Tibial nerve (tissue), 4 donors: ENCODE data around the gene CEL. TPM values are rescaled to one million over a fixed set of nuclear protein-coding genes. Genes with fewer than 3 reads are reported as not detected.

Experiments
- DNase-seq, 2 donors: peaks; one replicate each; pipeline ENCODE4 v3.0.0-alpha.2; 2019; ENCODE audit warnings: low spot score in 2 of 2
- H3K27ac ChIP-seq, 4 donors: fragments of 200-600 bp; sonication (generic) in 3 of 4; one replicate each; pipeline ENCODE4 v1.5.1; 2017 to 2019; ENCODE audit warnings: mild to moderate bottlenecking in 1 of 4
- H3K27me3 ChIP-seq, 2 donors: fragments of 200-600 bp; sonication (generic) in 1 of 2; one replicate each; pipeline versions ENCODE4 v1.5.1 to v1.6.0; 2017 to 2019
- H3K36me3 ChIP-seq, 3 donors: fragments of 200-600 bp; sonication (generic); one replicate each; pipeline ENCODE4 v1.5.1; 2018 to 2019
- H3K4me1 ChIP-seq, 4 donors: fragments of 200-600 bp; sonication (generic) in 3 of 4; one replicate each; pipeline ENCODE4 v1.5.1; 2017 to 2019
- H3K4me3 ChIP-seq, 4 donors: fragments of 200-600 bp; sonication (generic) in 3 of 4; one replicate each; pipeline ENCODE4 v1.5.1; 2017 to 2019; ENCODE audit warnings: mild to moderate bottlenecking in 1 of 4, moderate library complexity in 1 of 4
- H3K9me3 ChIP-seq, 4 donors: fragments of 200-600 bp; sonication (generic) in 3 of 4; one replicate each; pipeline ENCODE4 v1.5.1; 2017 to 2019
- EP300 ChIP-seq, 2 donors: sonication (generic); formaldehyde crosslinking; IDR thresholded peaks; one replicate each; pipeline ENCODE4 v1.6.1; 2017; ENCODE audit warnings: antibody characterized with exemption in 2 of 2, mild to moderate bottlenecking in 1 of 2
- POLR2A ChIP-seq, 2 donors: fragments of 450-650 bp; IDR thresholded peaks; one replicate each; pipeline ENCODE4 v1.6.1; 2017; ENCODE audit warnings: antibody characterized with exemption in 2 of 2, mild to moderate bottlenecking in 2 of 2, moderate library complexity in 2 of 2
- WGBS, 2 donors: methylation state at CpG; one replicate each; pipeline ENCODE4 v1.1.5; 2018; 5-methylcytosine and 5-hydroxymethylcytosine counted together
- total RNA-seq, 4 donors: library from RNA; depleted of rRNA; stranded (reverse); fragments of >200 nt; gene quantifications; one replicate each; pipeline ENCODE4 v1.1.0, GENCODE V29; 2016
- TF ChIP-seq, protein P1 (sequence below), 5 experiments: fragments of 200-600 bp in 3 of 5; fragments of 450-650 bp in 2 of 5; sonication (generic) in 3 of 5; IDR thresholded peaks; one replicate each; pipeline ENCODE4 v1.5.1; 2016 to 2019; ENCODE audit warnings: antibody characterized with exemption in 5 of 5, mild to moderate bottlenecking in 3 of 5, moderate library complexity in 2 of 5

The CEL gene
- total RNA-seq, 4 donors from 2014 or later = 1.7 to 10.5 (median 2.6) TPM

DNA sequence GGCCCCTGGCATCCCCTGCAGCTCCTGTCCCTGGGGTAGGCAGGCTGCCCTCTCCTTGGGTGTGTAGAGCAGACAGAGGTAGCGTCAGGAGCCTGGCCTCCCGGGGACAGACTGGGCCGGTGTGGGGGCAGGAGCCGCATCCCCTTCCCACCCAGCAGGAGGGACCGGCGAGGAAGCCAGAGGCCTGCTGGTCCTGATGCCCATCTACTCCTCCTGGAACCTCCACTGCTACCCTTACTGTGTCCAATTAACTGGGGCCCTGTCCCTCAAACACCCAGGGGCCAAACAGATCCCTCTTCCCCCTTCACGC, 43.6 kb downstream of the CEL start:
- Histone ChIP-seq H3K9me3 (no peaks in the 10 kb centered on the region), H3K4me1 (peaks cover 0 to 7% (median 3%) of the 10 kb centered on the region in 4 donors), H3K4me3 (no peak overlapping the region), H3K27me3 (no peaks in the 10 kb centered on the region), H3K36me3 (peaks cover 7 to 99% (median 67%) of the 10 kb centered on the region in 3 donors), H3K27ac (no peak overlapping the region)
- no peak for DNase-seq
- 88 to 90% methylated on average over 5 to 7 of the region's 7 CpGs for WGBS, 2 donors
- no peak for TF ChIP-seq EP300 (IDR thresholded peaks at IDR 0.05)
- TF ChIP-seq POLR2A (IDR thresholded peaks at IDR 0.05) = no peak
- TF ChIP-seq, protein P1, sequence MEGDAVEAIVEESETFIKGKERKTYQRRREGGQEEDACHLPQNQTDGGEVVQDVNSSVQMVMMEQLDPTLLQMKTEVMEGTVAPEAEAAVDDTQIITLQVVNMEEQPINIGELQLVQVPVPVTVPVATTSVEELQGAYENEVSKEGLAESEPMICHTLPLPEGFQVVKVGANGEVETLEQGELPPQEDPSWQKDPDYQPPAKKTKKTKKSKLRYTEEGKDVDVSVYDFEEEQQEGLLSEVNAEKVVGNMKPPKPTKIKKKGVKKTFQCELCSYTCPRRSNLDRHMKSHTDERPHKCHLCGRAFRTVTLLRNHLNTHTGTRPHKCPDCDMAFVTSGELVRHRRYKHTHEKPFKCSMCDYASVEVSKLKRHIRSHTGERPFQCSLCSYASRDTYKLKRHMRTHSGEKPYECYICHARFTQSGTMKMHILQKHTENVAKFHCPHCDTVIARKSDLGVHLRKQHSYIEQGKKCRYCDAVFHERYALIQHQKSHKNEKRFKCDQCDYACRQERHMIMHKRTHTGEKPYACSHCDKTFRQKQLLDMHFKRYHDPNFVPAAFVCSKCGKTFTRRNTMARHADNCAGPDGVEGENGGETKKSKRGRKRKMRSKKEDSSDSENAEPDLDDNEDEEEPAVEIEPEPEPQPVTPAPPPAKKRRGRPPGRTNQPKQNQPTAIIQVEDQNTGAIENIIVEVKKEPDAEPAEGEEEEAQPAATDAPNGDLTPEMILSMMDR (IDR thresholded peaks at IDR 0.05) = no peak

DNA sequence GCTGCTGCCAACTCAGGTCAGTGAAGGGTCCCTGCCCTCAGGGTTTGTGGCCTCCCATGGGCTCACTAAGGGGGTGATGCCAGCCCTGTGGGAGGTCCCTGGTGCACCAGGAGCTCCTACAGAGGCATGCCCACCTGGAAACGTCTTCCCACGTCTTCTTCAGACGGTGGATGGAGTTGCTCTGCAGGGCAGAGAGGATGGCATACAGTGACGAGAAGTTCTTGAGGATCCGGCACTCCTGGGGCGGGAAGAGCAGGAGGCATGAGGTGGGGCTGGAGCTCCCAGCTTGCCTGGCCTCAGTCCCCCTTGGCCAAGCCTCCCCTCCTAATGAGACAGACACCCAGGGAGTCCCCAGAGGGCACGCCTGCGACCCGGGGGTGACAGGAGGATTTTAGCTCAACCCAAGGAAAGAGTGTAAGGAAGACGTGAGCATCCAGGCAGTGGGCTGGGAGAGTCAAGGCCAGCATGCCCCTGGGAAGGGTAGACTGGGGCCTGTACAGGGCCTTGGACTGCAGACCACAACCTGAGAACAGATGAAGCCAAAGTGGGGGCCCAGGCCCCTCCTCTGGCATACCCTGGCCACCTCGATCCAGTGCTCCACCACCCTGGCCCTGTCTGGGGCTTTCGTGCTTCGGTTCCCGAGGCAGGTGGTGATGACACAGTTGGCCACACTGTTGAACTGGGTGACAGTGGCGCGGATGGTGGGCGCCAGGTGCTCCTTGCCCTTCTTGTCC, 44.9 kb downstream of the CEL start:
- TF ChIP-seq EP300 (IDR thresholded peaks at IDR 0.05) (no peak), POLR2A (IDR thresholded peaks at IDR 0.05) (no peak)
- TF ChIP-seq, protein P1 (IDR thresholded peaks at IDR 0.05) = no peak
- no peaks in the 10 kb centered on the region for H3K27me3 ChIP-seq
- DNase-seq = no peak
- H3K9me3 ChIP-seq = no peaks in the 10 kb centered on the region
- peaks cover 0 to 9% (median 3%) of the 10 kb centered on the region in 4 donors for H3K4me1 ChIP-seq
- H3K36me3 ChIP-seq = peaks cover 7 to 99% (median 55%) of the 10 kb centered on the region in 3 donors
- H3K27ac ChIP-seq = no peak overlapping the region
- WGBS, 2 donors = 91 to 94% methylated on average over 14 to 16 of the region's 17 CpGs
- no peak overlapping the region for H3K4me3 ChIP-seq

DNA sequence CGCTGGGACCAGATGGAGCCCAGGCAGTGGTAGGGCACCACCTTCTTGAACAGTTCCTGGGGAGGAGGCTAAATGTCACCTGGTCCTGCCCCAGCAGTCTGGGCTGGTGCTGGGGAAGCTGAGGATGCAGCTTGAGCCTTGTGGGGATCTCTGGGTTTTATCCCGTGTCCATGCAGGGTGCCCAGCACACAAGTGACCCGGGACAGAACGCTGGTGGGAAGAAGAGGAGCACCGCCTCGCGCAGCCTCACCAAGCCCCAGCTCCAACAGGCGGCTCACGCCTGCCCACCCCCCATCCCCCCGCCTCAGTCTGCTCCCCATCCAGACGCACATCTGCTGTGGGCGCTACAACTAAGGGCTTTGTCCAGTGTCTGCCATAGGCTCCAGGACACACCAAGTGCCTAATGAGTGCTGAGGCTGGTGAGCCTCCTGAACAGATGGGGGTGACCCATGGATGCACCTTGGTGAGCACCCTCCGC, 45.5 kb downstream of the CEL start:
- Histone ChIP-seq H3K36me3 (peaks cover 7 to 99% (median 48%) of the 10 kb centered on the region in 3 donors), H3K27ac (no peak overlapping the region), H3K4me1 (peaks cover 0 to 15% (median 6%) of the 10 kb centered on the region in 4 donors), H3K4me3 (no peak overlapping the region), H3K27me3 (no peaks in the 10 kb centered on the region), H3K9me3 (no peaks in the 10 kb centered on the region)
- DNase-seq = no peak
- TF ChIP-seq EP300 (IDR thresholded peaks at IDR 0.05) = no peak
- TF ChIP-seq POLR2A (IDR thresholded peaks at IDR 0.05) = no peak
- TF ChIP-seq, protein P1 (IDR thresholded peaks at IDR 0.05) = no peak
- WGBS, 2 donors = 92 to 93% methylated on average over 6 to 11 of the region's 13 CpGs

GRCh38 chr9:133107961-133108793, 46.4 kb downstream of the CEL start:
- no peak for DNase-seq
- WGBS, 2 donors = 93 to 96% methylated on average over 14 to 16 of the region's 18 CpGs

More at GRCh38 chr9:133107961-133108793, 46.4 kb downstream of the CEL start:
- no peak overlapping the region for H3K27ac ChIP-seq
- TF ChIP-seq, protein P1 (IDR thresholded peaks at IDR 0.05) = no peak
- TF ChIP-seq EP300 (IDR thresholded peaks at IDR 0.05) (no peak), POLR2A (IDR thresholded peaks at IDR 0.05) (no peak)
- H3K4me1 ChIP-seq = peaks cover 0 to 24% (median 15%) of the 10 kb centered on the region in 4 donors
- H3K27me3 ChIP-seq = no peaks in the 10 kb centered on the region
- no peak overlapping the region for H3K4me3 ChIP-seq
- peaks cover 7 to 90% (median 41%) of the 10 kb centered on the region in 3 donors for H3K36me3 ChIP-seq
- no peaks in the 10 kb centered on the region for H3K9me3 ChIP-seq
